ENCODE results near the gene ENTPD2.

DNA sequence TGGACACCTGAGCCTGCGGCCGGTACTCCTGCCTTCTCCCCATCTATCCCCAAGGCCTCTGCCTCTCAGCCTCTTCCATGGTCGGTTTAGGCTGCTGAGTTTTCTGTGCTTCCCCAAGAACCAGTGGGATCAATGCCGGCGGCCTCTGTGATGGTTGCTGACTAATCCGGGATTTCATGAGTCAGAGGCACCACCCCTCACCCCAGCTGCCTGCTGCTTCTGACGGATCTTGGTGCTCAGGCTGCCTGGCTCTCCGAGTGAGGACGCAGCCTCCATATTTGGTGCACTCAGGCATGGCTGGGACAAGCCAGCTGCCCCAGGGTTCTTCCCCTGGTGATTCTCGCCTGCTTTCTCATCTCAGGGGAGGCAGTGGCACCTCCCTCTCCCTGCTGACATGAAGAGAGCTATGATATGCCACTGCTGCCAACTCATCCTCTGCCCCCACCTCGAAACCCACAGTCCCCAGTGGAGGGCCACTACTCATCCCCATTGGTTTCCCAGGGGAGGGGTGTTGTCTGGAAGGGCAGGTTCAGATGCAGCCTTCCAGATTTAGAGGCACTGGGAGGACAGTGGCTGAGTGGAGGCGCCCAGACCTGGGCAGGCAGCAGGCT lies 29.6 kb upstream of the ENTPD2 start:
- TF ChIP-seq, protein P1, sequence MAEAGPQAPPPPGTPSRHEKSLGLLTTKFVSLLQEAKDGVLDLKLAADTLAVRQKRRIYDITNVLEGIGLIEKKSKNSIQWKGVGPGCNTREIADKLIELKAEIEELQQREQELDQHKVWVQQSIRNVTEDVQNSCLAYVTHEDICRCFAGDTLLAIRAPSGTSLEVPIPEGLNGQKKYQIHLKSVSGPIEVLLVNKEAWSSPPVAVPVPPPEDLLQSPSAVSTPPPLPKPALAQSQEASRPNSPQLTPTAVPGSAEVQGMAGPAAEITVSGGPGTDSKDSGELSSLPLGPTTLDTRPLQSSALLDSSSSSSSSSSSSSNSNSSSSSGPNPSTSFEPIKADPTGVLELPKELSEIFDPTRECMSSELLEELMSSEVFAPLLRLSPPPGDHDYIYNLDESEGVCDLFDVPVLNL (IDR thresholded peaks at IDR 0.05; ENCODE audit: low read depth, low read length) = no peak
- TF ChIP-seq, protein P2, sequence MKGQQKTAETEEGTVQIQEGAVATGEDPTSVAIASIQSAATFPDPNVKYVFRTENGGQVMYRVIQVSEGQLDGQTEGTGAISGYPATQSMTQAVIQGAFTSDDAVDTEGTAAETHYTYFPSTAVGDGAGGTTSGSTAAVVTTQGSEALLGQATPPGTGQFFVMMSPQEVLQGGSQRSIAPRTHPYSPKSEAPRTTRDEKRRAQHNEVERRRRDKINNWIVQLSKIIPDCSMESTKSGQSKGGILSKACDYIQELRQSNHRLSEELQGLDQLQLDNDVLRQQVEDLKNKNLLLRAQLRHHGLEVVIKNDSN (IDR thresholded peaks at IDR 0.05; ENCODE audit: borderline replicate concordance, extremely low read length, insufficient read depth, low read depth, low read length) = no peak
- TF ChIP-seq, protein P3, sequence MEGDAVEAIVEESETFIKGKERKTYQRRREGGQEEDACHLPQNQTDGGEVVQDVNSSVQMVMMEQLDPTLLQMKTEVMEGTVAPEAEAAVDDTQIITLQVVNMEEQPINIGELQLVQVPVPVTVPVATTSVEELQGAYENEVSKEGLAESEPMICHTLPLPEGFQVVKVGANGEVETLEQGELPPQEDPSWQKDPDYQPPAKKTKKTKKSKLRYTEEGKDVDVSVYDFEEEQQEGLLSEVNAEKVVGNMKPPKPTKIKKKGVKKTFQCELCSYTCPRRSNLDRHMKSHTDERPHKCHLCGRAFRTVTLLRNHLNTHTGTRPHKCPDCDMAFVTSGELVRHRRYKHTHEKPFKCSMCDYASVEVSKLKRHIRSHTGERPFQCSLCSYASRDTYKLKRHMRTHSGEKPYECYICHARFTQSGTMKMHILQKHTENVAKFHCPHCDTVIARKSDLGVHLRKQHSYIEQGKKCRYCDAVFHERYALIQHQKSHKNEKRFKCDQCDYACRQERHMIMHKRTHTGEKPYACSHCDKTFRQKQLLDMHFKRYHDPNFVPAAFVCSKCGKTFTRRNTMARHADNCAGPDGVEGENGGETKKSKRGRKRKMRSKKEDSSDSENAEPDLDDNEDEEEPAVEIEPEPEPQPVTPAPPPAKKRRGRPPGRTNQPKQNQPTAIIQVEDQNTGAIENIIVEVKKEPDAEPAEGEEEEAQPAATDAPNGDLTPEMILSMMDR (IDR thresholded peaks at IDR 0.05 in 2 of 3, conservative IDR thresholded peaks at IDR 0.05 in 1 of 3; ENCODE audit: control insufficient read depth in 2 of 3, extremely low read depth in 1 of 3, insufficient read depth in 1 of 3, low read depth in 3 of 3, low read length in 3 of 3) = no peak
- TF ChIP-seq EZH2 (IDR thresholded peaks at IDR 0.05; ENCODE audit: borderline replicate concordance, control insufficient read depth, low read depth, low read length) = no peak
- TF ChIP-seq, protein P4, sequence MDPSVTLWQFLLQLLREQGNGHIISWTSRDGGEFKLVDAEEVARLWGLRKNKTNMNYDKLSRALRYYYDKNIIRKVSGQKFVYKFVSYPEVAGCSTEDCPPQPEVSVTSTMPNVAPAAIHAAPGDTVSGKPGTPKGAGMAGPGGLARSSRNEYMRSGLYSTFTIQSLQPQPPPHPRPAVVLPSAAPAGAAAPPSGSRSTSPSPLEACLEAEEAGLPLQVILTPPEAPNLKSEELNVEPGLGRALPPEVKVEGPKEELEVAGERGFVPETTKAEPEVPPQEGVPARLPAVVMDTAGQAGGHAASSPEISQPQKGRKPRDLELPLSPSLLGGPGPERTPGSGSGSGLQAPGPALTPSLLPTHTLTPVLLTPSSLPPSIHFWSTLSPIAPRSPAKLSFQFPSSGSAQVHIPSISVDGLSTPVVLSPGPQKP (IDR thresholded peaks at IDR 0.05; ENCODE audit: low read depth, low read length) = no peak
- TF ChIP-seq POLR2AphosphoS5 (IDR thresholded peaks at IDR 0.05; ENCODE audit: low read length) = no peak
- TF ChIP-seq POLR2A (IDR thresholded peaks at IDR 0.05; ENCODE audit: low read depth, low read length) = no peak
- no peak for TF ChIP-seq ZNF24 (IDR thresholded peaks at IDR 0.05)
